ENCODE results near the gene SEMA3C.

Gene SEMA3C

GRCh38 chr7:80833289-80834268 is 85.3 kb downstream of the SEMA3C start:
- no peak overlapping the region for H3K27ac ChIP-seq (ENCODE audit: low read depth, low read length)

DNA sequence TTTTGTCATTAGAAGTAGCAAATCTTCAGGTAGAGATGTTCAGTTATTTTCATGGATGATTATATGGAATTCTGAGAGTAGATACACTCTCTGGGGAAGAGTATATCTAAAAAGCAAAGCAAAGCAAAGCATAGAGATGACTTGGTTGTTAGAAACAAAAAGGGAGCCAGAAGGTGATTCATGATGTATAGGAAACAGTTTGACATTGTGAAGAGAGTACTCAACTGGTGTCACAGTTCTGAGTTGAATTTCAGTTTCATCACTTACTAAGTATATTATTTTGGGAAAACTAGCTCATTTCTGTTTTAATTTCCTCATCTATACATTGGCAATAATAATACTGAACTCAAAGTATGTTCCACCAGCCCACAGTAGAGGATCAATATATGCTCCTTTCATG is 86.8 kb downstream of the SEMA3C start:
- H3K9me3 ChIP-seq (ENCODE audit: control insufficient read depth, insufficient read depth, low read depth, low read length), result no peaks in the 10 kb centered on the region
- H3K36me3 ChIP-seq (ENCODE audit: control insufficient read depth, insufficient read depth, low read length), result no peaks in the 10 kb centered on the region
- no peak overlapping the region for H3K9ac ChIP-seq (ENCODE audit: low read length)
- no peak overlapping the region for H3K4me3 ChIP-seq (ENCODE audit: low read depth, low read length)
- no peaks in the 10 kb centered on the region for H3K27me3 ChIP-seq (ENCODE audit: control insufficient read depth, insufficient read depth, low read length)
- peaks cover 3% of the 10 kb centered on the region for H3K4me1 ChIP-seq (ENCODE audit: control insufficient read depth, insufficient read depth, low read length)
- no peak overlapping the region for H3K27ac ChIP-seq (ENCODE audit: low read depth, low read length)

More at GRCh38 chr7:80833289-80834268, 85.3 kb downstream of the SEMA3C start:
- no peaks in the 10 kb centered on the region for H3K9me3 ChIP-seq (ENCODE audit: control insufficient read depth, insufficient read depth, low read depth, low read length)
- no peaks in the 10 kb centered on the region for H3K27me3 ChIP-seq (ENCODE audit: control insufficient read depth, insufficient read depth, low read length)
- H3K4me3 ChIP-seq (ENCODE audit: low read depth, low read length), result no peak overlapping the region
- H3K4me1 ChIP-seq (ENCODE audit: control insufficient read depth, insufficient read depth, low read length), result peaks cover 3% of the 10 kb centered on the region
- H3K9ac ChIP-seq (ENCODE audit: low read length), result no peak overlapping the region
- H3K36me3 ChIP-seq (ENCODE audit: control insufficient read depth, insufficient read depth, low read length), result no peaks in the 10 kb centered on the region

DNA sequence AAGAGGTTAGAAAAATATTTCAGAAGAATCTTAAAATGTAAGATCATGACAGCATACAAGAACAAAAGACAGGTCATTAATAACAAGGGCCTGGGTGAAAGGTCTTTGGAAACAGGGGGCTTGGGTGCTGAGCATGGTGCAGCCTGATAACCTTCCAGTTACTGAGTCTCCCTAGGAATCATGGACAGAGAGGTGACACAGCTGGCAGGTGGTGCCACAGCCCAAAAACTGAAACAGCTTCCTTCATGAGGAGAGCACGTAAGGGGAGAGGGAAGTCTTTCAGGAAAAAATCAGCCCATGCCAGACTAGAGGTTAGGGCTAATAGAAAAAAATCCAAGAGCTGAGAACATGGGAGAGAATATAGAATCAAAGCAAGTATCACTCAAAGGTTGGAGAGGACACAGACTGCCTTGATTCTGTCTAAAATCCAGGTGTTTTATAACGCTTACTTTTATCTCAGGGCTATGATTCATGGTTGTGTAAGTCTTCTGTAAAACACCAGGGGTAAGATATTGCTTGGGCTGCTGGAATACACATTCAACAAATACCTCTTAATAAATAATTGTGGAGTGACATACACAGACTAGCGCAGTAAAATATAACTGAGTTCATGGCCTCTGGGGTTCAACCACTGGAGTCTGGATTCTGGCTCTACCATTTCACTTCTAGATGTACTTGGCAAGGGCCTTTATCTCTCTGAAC is 88.1 kb downstream of the SEMA3C start:
- no peak overlapping the region for H3K9ac ChIP-seq (ENCODE audit: low read length)
- peaks cover 3% of the 10 kb centered on the region for H3K4me1 ChIP-seq (ENCODE audit: control insufficient read depth, insufficient read depth, low read length)
- H3K4me3 ChIP-seq (ENCODE audit: low read depth, low read length), result no peak overlapping the region

DNA sequence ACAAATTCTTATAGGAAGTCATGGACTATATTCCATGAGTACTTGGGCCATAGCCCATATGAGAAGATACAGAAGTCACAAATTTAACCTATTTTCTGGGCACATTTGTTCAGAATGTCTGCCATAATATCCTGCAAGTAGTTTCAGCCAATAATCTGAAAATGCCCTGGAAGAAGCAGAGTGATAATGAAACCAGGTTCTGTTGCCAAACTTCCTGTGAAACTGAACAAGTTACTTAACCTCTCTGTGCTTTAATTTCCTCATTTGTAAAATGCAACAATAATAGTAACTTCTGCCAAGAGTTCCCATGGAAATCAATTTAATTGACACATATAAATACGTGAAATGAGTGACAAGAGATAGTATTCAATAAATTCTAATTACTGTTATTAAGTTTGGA is 88.8 kb downstream of the SEMA3C start:
- Histone ChIP-seq H3K4me1 (ENCODE audit: control insufficient read depth, insufficient read depth, low read length) (peaks cover 3% of the 10 kb centered on the region), H3K9me3 (ENCODE audit: control insufficient read depth, insufficient read depth, low read depth, low read length) (no peaks in the 10 kb centered on the region), H3K4me3 (ENCODE audit: low read depth, low read length) (no peak overlapping the region), H3K9ac (ENCODE audit: low read length) (no peak overlapping the region), H3K36me3 (ENCODE audit: control insufficient read depth, insufficient read depth, low read length) (no peaks in the 10 kb centered on the region), H3K27ac (ENCODE audit: low read depth, low read length) (no peak overlapping the region), H3K27me3 (ENCODE audit: control insufficient read depth, insufficient read depth, low read length) (no peaks in the 10 kb centered on the region)

More for the DNA sequence above, 88.1 kb downstream of the SEMA3C start:
- Histone ChIP-seq H3K9me3 (ENCODE audit: control insufficient read depth, insufficient read depth, low read depth, low read length) (no peaks in the 10 kb centered on the region), H3K27me3 (ENCODE audit: control insufficient read depth, insufficient read depth, low read length) (no peaks in the 10 kb centered on the region), H3K36me3 (ENCODE audit: control insufficient read depth, insufficient read depth, low read length) (no peaks in the 10 kb centered on the region), H3K27ac (ENCODE audit: low read depth, low read length) (no peak overlapping the region)

DNA sequence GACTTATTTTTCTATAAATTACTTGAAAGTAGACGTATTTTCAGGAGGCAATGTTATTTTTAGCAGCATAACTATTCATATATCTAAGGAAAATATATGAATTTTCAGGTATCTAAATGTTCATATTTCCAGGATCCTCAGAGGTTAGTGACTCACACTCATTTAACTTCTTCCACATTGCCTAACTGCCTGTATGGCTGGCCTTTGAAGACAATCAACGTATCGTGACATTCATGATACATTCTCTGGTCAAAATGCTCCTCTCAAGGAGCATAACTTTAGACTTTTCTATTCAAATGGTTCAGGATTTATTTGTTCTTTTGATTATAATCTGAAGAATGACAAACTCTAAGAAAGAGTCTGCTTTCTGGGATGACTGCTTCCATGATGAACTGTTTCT is 89.3 kb downstream of the SEMA3C start:
- Histone ChIP-seq H3K36me3 (ENCODE audit: control insufficient read depth, insufficient read depth, low read length) (no peaks in the 10 kb centered on the region), H3K9me3 (ENCODE audit: control insufficient read depth, insufficient read depth, low read depth, low read length) (no peaks in the 10 kb centered on the region), H3K9ac (ENCODE audit: low read length) (no peak overlapping the region)

GRCh38 chr7:80827239-80827633 is 91.6 kb downstream of the SEMA3C start:
- Histone ChIP-seq H3K4me1 (ENCODE audit: control insufficient read depth, insufficient read depth, low read length) (no peaks in the 10 kb centered on the region), H3K4me3 (ENCODE audit: low read depth, low read length) (no peak overlapping the region), H3K9ac (ENCODE audit: low read length) (no peak overlapping the region), H3K27me3 (ENCODE audit: control insufficient read depth, insufficient read depth, low read length) (no peaks in the 10 kb centered on the region), H3K27ac (ENCODE audit: low read depth, low read length) (no peak overlapping the region), H3K36me3 (ENCODE audit: control insufficient read depth, insufficient read depth, low read length) (no peaks in the 10 kb centered on the region), H3K9me3 (ENCODE audit: control insufficient read depth, insufficient read depth, low read depth, low read length) (no peaks in the 10 kb centered on the region)

More for the DNA sequence above, 89.3 kb downstream of the SEMA3C start:
- no peak overlapping the region for H3K27ac ChIP-seq (ENCODE audit: low read depth, low read length)
- no peaks in the 10 kb centered on the region for H3K27me3 ChIP-seq (ENCODE audit: control insufficient read depth, insufficient read depth, low read length)
- no peak overlapping the region for H3K4me3 ChIP-seq (ENCODE audit: low read depth, low read length)
- H3K4me1 ChIP-seq (ENCODE audit: control insufficient read depth, insufficient read depth, low read length), result peaks cover 3% of the 10 kb centered on the region

GRCh38 chr7:80826520-80827238 is 92.2 kb downstream of the SEMA3C start:
- no peaks in the 10 kb centered on the region for H3K9me3 ChIP-seq (ENCODE audit: control insufficient read depth, insufficient read depth, low read depth, low read length)
- H3K4me3 ChIP-seq (ENCODE audit: low read depth, low read length), result no peak overlapping the region
- no peak overlapping the region for H3K9ac ChIP-seq (ENCODE audit: low read length)
- H3K36me3 ChIP-seq (ENCODE audit: control insufficient read depth, insufficient read depth, low read length), result no peaks in the 10 kb centered on the region
- H3K4me1 ChIP-seq (ENCODE audit: control insufficient read depth, insufficient read depth, low read length), result no peaks in the 10 kb centered on the region
- no peak overlapping the region for H3K27ac ChIP-seq (ENCODE audit: low read depth, low read length)
- no peaks in the 10 kb centered on the region for H3K27me3 ChIP-seq (ENCODE audit: control insufficient read depth, insufficient read depth, low read length)

DNA sequence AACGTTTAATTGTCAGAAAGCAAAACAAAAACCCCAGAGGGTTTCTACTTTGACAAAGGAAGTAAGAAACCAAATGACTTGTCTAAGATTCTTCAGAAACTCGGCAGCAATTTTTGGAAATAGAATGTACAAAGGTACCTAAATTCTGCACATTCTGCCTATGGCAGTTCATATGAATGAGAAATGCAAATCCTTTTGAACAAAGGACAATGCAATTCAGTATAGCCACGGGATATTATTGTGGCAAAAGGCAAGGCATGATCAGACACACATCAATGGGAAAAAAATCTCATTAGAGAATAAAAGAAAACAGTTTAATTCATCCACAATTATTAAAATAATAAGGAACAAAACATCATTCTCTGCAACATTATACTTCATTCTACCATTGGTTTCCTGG is 93.4 kb downstream of the SEMA3C start:
- Histone ChIP-seq H3K9me3 (ENCODE audit: control insufficient read depth, insufficient read depth, low read depth, low read length) (no peaks in the 10 kb centered on the region), H3K4me3 (ENCODE audit: low read depth, low read length) (no peak overlapping the region), H3K27ac (ENCODE audit: low read depth, low read length) (no peak overlapping the region), H3K27me3 (ENCODE audit: control insufficient read depth, insufficient read depth, low read length) (no peaks in the 10 kb centered on the region), H3K4me1 (ENCODE audit: control insufficient read depth, insufficient read depth, low read length) (no peaks in the 10 kb centered on the region), H3K9ac (ENCODE audit: low read length) (no peak overlapping the region), H3K36me3 (ENCODE audit: control insufficient read depth, insufficient read depth, low read length) (no peaks in the 10 kb centered on the region)

DNA sequence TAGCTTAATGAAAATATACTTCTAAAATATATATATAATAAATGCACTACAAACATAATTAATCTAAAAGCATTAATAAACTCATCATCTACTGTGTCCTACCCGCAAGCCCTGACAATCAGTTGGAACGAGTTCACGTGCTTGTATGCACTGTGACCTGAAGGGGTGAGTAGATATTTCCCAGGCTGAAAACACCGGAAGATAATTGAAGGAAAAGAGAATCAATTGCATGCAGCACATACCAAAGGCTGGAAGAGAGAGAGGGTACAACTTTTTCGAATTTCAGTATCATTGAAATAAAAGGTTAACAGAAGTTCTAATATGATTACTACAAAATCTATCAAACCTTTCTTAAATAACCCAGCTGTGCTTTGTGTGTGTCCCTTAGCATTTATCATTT is 94.6 kb downstream of the SEMA3C start:
- Histone ChIP-seq H3K9me3 (ENCODE audit: control insufficient read depth, insufficient read depth, low read depth, low read length) (no peaks in the 10 kb centered on the region), H3K4me3 (ENCODE audit: low read depth, low read length) (no peak overlapping the region), H3K27me3 (ENCODE audit: control insufficient read depth, insufficient read depth, low read length) (no peaks in the 10 kb centered on the region), H3K36me3 (ENCODE audit: control insufficient read depth, insufficient read depth, low read length) (no peaks in the 10 kb centered on the region), H3K4me1 (ENCODE audit: control insufficient read depth, insufficient read depth, low read length) (no peaks in the 10 kb centered on the region), H3K27ac (ENCODE audit: low read depth, low read length) (no peak overlapping the region), H3K9ac (ENCODE audit: low read length) (no peak overlapping the region)

DNA sequence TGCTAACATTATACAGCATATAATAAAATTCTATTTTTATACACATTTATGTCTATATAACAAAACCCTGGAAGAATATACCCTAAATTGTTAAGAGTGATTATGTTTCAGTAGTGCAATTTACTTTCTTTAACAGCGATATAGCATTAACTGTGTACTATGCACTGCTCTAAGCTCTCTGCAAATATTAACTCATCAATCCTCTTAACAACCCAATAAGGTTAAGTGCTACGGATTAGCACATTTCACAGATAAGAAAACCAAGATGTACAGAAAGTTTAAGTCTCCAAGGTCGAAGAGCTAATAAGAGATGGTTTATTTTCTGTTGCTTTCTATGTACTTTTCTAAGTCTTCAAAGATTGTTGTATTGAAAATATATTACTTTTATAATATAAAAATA is 95.8 kb downstream of the SEMA3C start:
- no peak overlapping the region for H3K27ac ChIP-seq (ENCODE audit: low read depth, low read length)

More for the DNA sequence above, 95.8 kb downstream of the SEMA3C start:
- no peaks in the 10 kb centered on the region for H3K9me3 ChIP-seq (ENCODE audit: control insufficient read depth, insufficient read depth, low read depth, low read length)
- H3K4me1 ChIP-seq (ENCODE audit: control insufficient read depth, insufficient read depth, low read length), result no peaks in the 10 kb centered on the region
- no peak overlapping the region for H3K4me3 ChIP-seq (ENCODE audit: low read depth, low read length)
- H3K36me3 ChIP-seq (ENCODE audit: control insufficient read depth, insufficient read depth, low read length), result no peaks in the 10 kb centered on the region
- no peak overlapping the region for H3K9ac ChIP-seq (ENCODE audit: low read length)
- no peaks in the 10 kb centered on the region for H3K27me3 ChIP-seq (ENCODE audit: control insufficient read depth, insufficient read depth, low read length)

Measured in HUES6 (cell line).